ENCODE data around the gene HPX. TPM values are rescaled to one million over a fixed set of nuclear protein-coding genes. Genes with fewer than 3 reads are reported as not detected.

The HPX gene
- total RNA-seq, 4 donors from 2014 or later = 0.29 to 28.6 (median 1.1) TPM; not detected in 1

GRCh38 chr11:6486256-6486655 lies 45.5 kb upstream of the HPX start:
- H3K4me3 ChIP-seq = no peak overlapping the region
- TF ChIP-seq CTCF (IDR thresholded peaks at IDR 0.05) (no peak), POLR2A (IDR thresholded peaks at IDR 0.05) (no peak)

DNA sequence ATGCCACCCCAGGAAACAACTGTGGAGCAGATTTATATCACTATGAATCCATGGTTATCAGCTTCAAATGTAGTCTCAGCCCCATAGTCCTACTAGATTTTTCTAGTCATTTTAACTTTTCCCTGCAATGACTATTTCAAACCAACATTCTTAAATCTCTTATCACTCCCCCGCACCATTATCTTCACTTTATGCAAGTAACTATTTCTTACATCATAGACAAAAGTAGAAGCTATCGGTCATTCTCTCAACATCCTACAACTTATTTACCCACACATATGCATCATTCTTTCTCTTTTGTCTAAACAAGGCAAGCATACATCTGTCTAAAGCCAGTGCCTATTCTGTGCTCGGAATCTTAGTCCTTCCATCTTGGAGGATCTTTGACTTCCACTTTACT lies 44.9 kb upstream of the HPX start:
- Histone ChIP-seq H3K27ac (no peak overlapping the region), H3K4me1 (peaks cover under 1 to 6% of the 10 kb centered on the region in 2 donors), H3K9me3 (no peaks in the 10 kb centered on the region), H3K4me3 (no peak overlapping the region), H3K36me3 (no peaks in the 10 kb centered on the region), H3K27me3 (no peaks in the 10 kb centered on the region)
- DNase-seq = no peak
- intact Hi-C loops (cut with DNase I; ENCODE audit: low total_unique reads) = no loop called here
- no peak for TF ChIP-seq POLR2A (IDR thresholded peaks at IDR 0.05)
- no peak for TF ChIP-seq CTCF (IDR thresholded peaks at IDR 0.05)

More at GRCh38 chr11:6486256-6486655, 45.5 kb upstream of the HPX start:
- no peak overlapping the region for H3K27ac ChIP-seq
- H3K4me1 ChIP-seq = peaks cover 0 to 6% of the 10 kb centered on the region in 2 donors
- H3K9me3 ChIP-seq = no peaks in the 10 kb centered on the region
- no peak for DNase-seq
- H3K36me3 ChIP-seq = no peaks in the 10 kb centered on the region
- intact Hi-C loops (cut with DNase I; ENCODE audit: low total_unique reads) = no loop called here
- H3K27me3 ChIP-seq = no peaks in the 10 kb centered on the region

DNA sequence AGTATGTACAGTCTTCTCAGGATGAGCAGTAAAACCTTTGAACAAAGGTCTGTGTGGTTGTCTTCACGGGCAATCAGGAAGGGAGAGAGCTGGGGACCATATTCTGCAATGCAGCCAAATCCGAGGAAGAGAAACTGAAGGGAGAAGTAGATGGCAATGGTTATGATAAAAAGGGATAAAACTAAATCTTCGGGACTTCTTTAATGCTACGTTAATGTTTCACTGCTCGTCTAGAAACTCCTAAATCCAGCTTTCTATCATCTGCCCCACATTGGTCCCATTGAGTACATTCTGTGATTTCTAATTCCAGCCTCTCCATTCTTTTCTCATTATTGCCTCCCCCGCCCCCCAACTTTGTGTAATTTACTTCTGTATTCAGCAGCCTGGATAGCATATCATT lies 42.2 kb upstream of the HPX start:
- no peaks in the 10 kb centered on the region for H3K27me3 ChIP-seq
- H3K4me1 ChIP-seq = peaks cover 6% of the 10 kb centered on the region in 2 donors
- no peaks in the 10 kb centered on the region for H3K9me3 ChIP-seq
- H3K4me3 ChIP-seq = no peak overlapping the region
- intact Hi-C loops (cut with DNase I; ENCODE audit: low total_unique reads) = no loop called here
- TF ChIP-seq CTCF (IDR thresholded peaks at IDR 0.05) = no peak
- no peak for TF ChIP-seq POLR2A (IDR thresholded peaks at IDR 0.05)
- H3K36me3 ChIP-seq = no peaks in the 10 kb centered on the region
- no peak overlapping the region for H3K27ac ChIP-seq
- DNase-seq = no peak

- intact Hi-C loops (cut with DNase I; ENCODE audit: low total_unique reads) = no loop called here
- H3K27ac ChIP-seq = peak overlapping the region; percentile 93 to 94
- no peaks in the 10 kb centered on the region for H3K36me3 ChIP-seq
Observed at GRCh38 chr11:6482441-6482840, 41.7 kb upstream of the HPX start.

GRCh38 chr11:6481924-6482275 lies 41.1 kb upstream of the HPX start:
- no peak for DNase-seq
- Histone ChIP-seq H3K27me3 (no peaks in the 10 kb centered on the region), H3K4me3 (peak overlapping the region; percentile 84 to 92), H3K36me3 (no peaks in the 10 kb centered on the region), H3K9me3 (no peaks in the 10 kb centered on the region), H3K4me1 (peaks cover 6% of the 10 kb centered on the region in 2 donors), H3K27ac (peak overlapping the region; percentile 93 to 94)
- TF ChIP-seq CTCF (IDR thresholded peaks at IDR 0.05) = no peak
- TF ChIP-seq POLR2A (IDR thresholded peaks at IDR 0.05) = no peak
- intact Hi-C loops (cut with DNase I; ENCODE audit: low total_unique reads) = no loop called here

More at GRCh38 chr11:6482441-6482840, 41.7 kb upstream of the HPX start:
- Histone ChIP-seq H3K4me3 (peak overlapping the region; percentile 84 to 92), H3K9me3 (no peaks in the 10 kb centered on the region), H3K27me3 (no peaks in the 10 kb centered on the region), H3K4me1 (peaks cover 6% of the 10 kb centered on the region in 2 donors)
- TF ChIP-seq CTCF (IDR thresholded peaks at IDR 0.05) = no peak
- TF ChIP-seq POLR2A (IDR thresholded peaks at IDR 0.05) = no peak
- DNase-seq = no peak
